IMR-90 (cell line): ENCODE data around the gene SH3BP4.
A peak's percentile ranks its signal among the peaks of the same experiment; 100 is the strongest.

ENCODE experiments used
- CHD1 ChIP-seq: IDR thresholded peaks from 2 replicates; pipeline ENCODE4 v1.6.1; 2012; ENCODE audit warnings: low read depth, low read length, improper control_type of control experiment
- FOS ChIP-seq: fragments of 150-350 bp; IDR thresholded peaks from 2 replicates; pipeline ENCODE4 v1.6.1; 2016; ENCODE audit warnings: low read depth, low read length
- MAFK ChIP-seq: IDR thresholded peaks from 2 replicates; pipeline ENCODE4 v1.6.1; 2012; ENCODE audit warnings: low read depth, low read length, improper control_type of control experiment
- MXI1 ChIP-seq: IDR thresholded peaks from 2 replicates; pipeline ENCODE4 v1.6.1; 2012; ENCODE audit warnings: low read depth, mild to moderate bottlenecking, low read length, moderate library complexity, borderline replicate concordance
- POLR2A ChIP-seq: IDR thresholded peaks from 2 replicates; pipeline ENCODE4 v1.6.1; 2012; ENCODE audit warnings: mild to moderate bottlenecking, low read depth, low read length
- RCOR1 ChIP-seq: IDR thresholded peaks from 2 replicates; pipeline ENCODE4 v1.6.1; 2012; ENCODE audit warnings: mild to moderate bottlenecking, low read length, improper control_type of control experiment; ENCODE audit not compliant: insufficient replicate concordance
- RFX5 ChIP-seq: IDR thresholded peaks from 2 replicates; pipeline ENCODE4 v1.8.0; 2012; ENCODE audit warnings: low read depth, mild to moderate bottlenecking, low read length, moderate library complexity
- SMC3 ChIP-seq: fragments of 150-350 bp; IDR thresholded peaks from 2 replicates; pipeline ENCODE4 v1.6.1; 2016; ENCODE audit warnings: low read depth, mild to moderate bottlenecking, antibody characterized with exemption, low read length, moderate library complexity
- USF2 ChIP-seq: fragments of 150-350 bp; IDR thresholded peaks from 2 replicates; pipeline ENCODE4 v1.6.1; 2017; ENCODE audit warnings: mild to moderate bottlenecking, antibody characterized with exemption, low read length, low read depth
- TF ChIP-seq, protein P1 (sequence below): conservative IDR thresholded peaks from 2 replicates; pipeline ENCODE4 v1.5.1; 2012; ENCODE audit warnings: mild to moderate bottlenecking, low read depth, low read length, improper control_type of control experiment

DNA sequence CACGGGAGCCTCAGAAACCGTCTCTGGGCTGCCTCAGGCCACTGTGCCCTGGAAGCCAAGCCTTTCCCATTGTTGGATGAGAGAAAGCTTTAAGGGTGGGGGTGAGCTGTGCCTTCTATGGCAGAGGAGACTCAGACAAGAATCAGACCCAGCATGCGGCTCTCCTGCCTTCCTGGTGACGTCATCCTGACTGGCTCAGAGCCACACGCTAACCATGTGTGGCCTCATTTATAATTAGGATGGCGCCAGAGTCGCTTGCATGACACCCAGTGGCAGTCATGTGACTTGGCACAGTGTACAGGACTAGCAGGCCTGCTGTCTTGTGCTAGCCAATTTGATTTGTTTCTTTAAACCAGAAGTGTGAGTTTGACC is 99.1 kb downstream of the SH3BP4 start:
- TF ChIP-seq, protein P1, sequence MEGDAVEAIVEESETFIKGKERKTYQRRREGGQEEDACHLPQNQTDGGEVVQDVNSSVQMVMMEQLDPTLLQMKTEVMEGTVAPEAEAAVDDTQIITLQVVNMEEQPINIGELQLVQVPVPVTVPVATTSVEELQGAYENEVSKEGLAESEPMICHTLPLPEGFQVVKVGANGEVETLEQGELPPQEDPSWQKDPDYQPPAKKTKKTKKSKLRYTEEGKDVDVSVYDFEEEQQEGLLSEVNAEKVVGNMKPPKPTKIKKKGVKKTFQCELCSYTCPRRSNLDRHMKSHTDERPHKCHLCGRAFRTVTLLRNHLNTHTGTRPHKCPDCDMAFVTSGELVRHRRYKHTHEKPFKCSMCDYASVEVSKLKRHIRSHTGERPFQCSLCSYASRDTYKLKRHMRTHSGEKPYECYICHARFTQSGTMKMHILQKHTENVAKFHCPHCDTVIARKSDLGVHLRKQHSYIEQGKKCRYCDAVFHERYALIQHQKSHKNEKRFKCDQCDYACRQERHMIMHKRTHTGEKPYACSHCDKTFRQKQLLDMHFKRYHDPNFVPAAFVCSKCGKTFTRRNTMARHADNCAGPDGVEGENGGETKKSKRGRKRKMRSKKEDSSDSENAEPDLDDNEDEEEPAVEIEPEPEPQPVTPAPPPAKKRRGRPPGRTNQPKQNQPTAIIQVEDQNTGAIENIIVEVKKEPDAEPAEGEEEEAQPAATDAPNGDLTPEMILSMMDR, result peak; percentile 25
- TF ChIP-seq POLR2A, result peak; percentile 53
- TF ChIP-seq MXI1, result peak; percentile 86; the same call in 1 of the 2 replicates
- TF ChIP-seq RCOR1, result no peak
- peak; percentile 90 for TF ChIP-seq USF2
- no peak for TF ChIP-seq CHD1
- peak; percentile 14; the same call in 1 of the 2 replicates for TF ChIP-seq SMC3
- no peak for TF ChIP-seq MAFK
- TF ChIP-seq RFX5, result no peak
- peak; percentile 79 for TF ChIP-seq FOS
